Amygdala (tissue), 56 donors: ENCODE data around the gene ARMC9.
"Not testable (repeated sequence)": the region's sequence is repeated elsewhere in the genome, so short reads cannot be mapped to it uniquely, and the experiment has no call there.

Source experiments
- DNase-seq, 56 donors: peaks; one replicate each; lab custom pipeline; 2025; lab: John Stamatoyannopoulos, UW

The ARMC9 gene

GRCh38 chr2:231375994-231376615 is 177.7 kb downstream of the ARMC9 start:
- DNase-seq = not testable (repeated sequence)

DNA sequence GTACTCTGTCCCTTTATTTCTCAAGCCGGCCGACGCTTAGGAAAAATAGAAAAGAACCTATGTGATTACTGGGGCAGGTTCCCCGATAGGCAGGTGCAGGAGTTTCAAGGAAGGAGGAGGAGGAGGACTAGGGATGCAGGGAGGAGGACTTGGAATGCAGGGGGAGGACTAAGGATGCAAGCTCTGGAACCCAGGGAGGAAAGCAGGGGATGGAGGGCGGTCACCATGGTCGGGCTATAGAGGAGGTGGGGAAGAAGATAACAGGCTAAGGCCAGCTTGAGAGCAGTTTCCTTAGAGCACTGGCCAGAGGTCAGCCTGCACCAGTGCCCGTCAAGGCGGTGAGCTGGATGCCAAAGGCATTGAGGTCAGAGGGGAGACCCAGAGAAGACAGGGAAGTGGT is 178.4 kb downstream of the ARMC9 start:
- no peak for DNase-seq

GRCh38 chr2:231378026-231378722 is 179.7 kb downstream of the ARMC9 start:
- DNase-seq = no peak

GRCh38 chr2:231379266-231380215 is 181.1 kb downstream of the ARMC9 start:
- peak in 22 of 56 donors; percentile 18 to 71 (median 34) for DNase-seq

DNA sequence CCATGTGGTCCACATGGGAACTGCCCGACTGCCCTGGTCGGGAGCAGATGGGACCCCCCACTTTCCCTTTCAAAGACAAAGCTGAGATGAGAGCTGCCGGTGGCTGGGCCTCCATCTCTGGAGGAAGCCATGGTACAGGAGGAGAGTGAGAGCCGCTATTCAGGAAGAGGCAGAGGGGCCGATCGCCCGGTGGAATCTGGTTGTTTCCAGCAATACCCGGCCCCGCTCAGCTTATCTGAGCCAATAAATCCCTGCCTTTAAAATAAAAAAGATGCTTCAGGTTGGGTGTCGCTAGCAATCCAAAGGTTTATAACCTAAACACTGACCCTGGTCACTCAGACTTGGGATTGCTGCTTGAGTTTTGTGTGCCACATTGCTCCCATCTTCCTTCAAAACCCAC is 181.9 kb downstream of the ARMC9 start:
- no peak for DNase-seq

GRCh38 chr2:231380991-231381847 is 182.8 kb downstream of the ARMC9 start:
- no peak for DNase-seq

- DNase-seq = no peak
Measured at GRCh38 chr2:231382116-231382515, 183.7 kb downstream of the ARMC9 start.

DNA sequence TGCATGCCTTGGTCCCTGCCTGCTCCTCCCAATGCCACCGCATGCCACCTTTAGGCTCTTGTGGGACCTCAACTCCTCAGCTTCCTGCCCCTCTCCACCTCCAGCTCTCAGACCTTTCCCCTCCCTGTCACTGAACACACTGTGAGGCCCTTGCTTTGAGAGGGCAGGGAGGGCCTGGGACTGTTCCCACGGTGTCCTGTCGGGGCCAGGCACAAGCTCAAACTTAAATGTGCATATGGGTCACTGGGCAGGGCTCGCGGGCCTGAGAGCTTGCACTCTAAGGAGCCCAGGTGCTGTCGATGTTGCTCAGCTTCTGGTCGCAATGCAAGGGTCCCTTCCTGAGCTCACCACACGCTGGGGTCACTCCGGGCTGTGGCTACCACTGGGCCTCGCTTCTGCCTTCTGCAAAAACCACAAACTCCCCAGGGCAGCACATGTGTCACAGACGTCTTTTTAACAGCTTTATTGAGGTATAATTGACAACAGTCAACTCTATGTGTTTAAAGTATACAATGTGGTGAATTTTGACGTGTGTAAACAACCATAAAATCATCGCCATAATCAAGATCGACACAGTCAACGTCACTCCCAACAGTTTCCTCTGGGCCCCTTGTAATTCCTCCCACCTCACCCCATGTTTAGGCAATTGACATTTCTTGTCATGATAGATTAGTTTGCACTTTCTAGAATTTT is 185.1 kb downstream of the ARMC9 start:
- DNase-seq = no peak

GRCh38 chr2:231384109-231384435 is 185.6 kb downstream of the ARMC9 start:
- no peak for DNase-seq

- DNase-seq = no peak
Measured at GRCh38 chr2:231384970-231385369, 186.5 kb downstream of the ARMC9 start.

GRCh38 chr2:231385429-231385828 is 187.0 kb downstream of the ARMC9 start:
- no peak for DNase-seq

DNA sequence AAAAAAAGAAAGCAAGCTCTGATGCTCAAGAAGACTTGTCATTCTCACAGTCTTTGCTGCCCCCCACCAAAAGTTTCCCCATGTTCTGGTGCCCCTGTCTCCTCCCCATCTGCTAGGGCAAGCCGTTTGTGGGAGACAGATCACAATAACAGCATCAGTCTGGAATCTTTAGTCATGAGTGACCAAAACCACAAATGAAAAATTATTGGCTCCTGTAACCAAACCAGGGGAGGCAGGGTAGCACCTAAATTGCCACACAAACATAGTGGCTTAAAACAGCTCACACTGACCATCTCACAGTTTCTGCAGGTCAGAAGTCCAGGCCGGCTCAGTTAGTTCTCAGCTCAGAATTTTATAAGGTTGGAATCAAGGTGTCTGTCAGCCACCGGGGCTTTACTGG is 188.0 kb downstream of the ARMC9 start:
- DNase-seq = no peak

DNA sequence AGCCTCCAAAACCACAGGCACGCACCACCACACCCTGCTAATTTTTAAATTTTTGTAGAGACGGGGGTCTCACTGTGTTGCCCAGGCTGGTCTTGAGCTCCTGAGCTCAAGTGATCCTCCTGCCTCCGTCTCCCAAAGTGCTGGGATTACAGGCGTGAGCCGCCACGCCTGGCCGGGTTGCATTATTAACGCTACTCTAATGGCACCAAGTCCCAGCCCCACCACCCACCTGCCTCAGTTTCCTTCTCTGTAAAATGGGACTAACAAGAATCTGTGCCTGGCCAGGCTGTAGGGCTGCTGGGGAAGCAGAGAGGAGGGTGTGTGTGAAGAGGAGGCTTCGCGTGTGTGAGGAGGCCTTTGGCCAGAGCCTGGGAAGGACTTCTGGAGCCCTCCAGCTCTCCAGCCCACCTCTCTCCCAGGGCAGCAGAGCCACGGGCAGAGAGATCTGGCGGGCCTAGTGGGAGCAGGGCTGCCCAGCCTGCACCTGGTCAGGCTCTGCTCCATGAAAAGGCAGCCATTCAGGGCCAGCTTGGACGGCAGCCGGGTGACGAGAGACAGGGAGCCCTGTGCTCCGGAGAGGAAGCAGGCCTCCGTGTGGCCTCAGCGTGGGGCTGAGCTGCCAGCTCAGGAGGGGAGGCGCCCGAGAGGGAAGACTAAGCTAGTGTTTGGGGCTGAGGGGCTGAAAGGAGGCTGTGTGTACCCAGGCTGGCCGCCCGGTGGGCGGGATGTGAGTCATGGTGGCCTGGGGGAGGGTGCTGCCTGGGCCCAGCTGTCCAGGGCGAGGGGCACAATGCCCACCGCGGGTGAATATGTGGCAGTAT is 189.7 kb downstream of the ARMC9 start:
- DNase-seq = peak in 55 of 56 donors; percentile 44 to 98 (median 90)

- peak in 3 of 56 donors; percentile 49 to 71 (median 60) for DNase-seq
Measured at GRCh38 chr2:231388725-231389346, 190.4 kb downstream of the ARMC9 start.

- DNase-seq = no peak
Measured at GRCh38 chr2:231390667-231391066, 192.2 kb downstream of the ARMC9 start.

- DNase-seq = no peak
Measured at GRCh38 chr2:231391981-231392380, 193.6 kb downstream of the ARMC9 start.

- DNase-seq = no peak
Measured at GRCh38 chr2:231392431-231393148, 194.2 kb downstream of the ARMC9 start.
